HCT116 (cell line): ENCODE data around the gene WHRN. TPM values are rescaled to one million over a fixed set of nuclear protein-coding genes. Genes with fewer than 3 reads are reported as not detected.

Experiments used
- ATAC-seq: fragments of 200-7000 bp; cut with Tn5 transposase; 2 replicates; pipeline ENCODE4 v1.9.1; 2020; ENCODE audit warnings: mild to moderate bottlenecking, moderate library complexity
- BruUV-seq: library from RNA; stranded (reverse); fragments of 400-500 nt; replicated peaks from 2 replicates; lab custom pipeline; 2021; lab: Mats Ljungman, UMichigan
- CTCF ChIA-PET: fragments of 300-600 bp; sonication (Branson Sonifier 250); formaldehyde crosslinking; loops from one replicate; lab custom pipeline; 2021; ENCODE audit warnings: antibody characterized with exemption; lab: Charles Lee
- POLR2A ChIA-PET: fragments of 300-600, 350-600 bp; sonication (Branson Sonifier 250); formaldehyde crosslinking; loops from one replicate; lab custom pipeline; 2021; ENCODE audit warnings: antibody characterized with exemption; lab: Charles Lee
- RAD21 ChIA-PET, 2 experiments: fragments of 300-600 bp; sonication (Branson Sonifier 250); formaldehyde crosslinking; loops; one replicate each; lab custom pipeline; 2023; ENCODE audit warnings: low total read pairs in 2 of 2; ENCODE audit not compliant: uncharacterized antibody in 2 of 2, unreplicated experiment in 2 of 2, low non-redundant PET in 1 of 2; lab: Charles Lee
- DNase-seq: peaks from one replicate; pipeline ENCODE4 v3.0.0-alpha.2; 2010; ENCODE audit warnings: low read depth, low spot score
- H2AFZ ChIP-seq: fragments of 200-600 bp; shearing (Covaris generic), sonication (generic); 2 replicates; pipeline ENCODE4 v1.6.1; 2017; ENCODE audit warnings: low read depth, mixed run types, mixed read lengths, antibody characterized with exemption, low read length; ENCODE audit not compliant: poor library complexity, severe bottlenecking
- H3K27ac ChIP-seq: 2 replicates; pipeline ENCODE4 v1.5.1; 2012; ENCODE audit warnings: low read depth, low read length
- H3K27me3 ChIP-seq: fragments of 200-600 bp; sonication (generic); 2 replicates; pipeline ENCODE4 v1.6.1; 2016; ENCODE audit warnings: mixed run types, low read length, mixed read lengths; ENCODE audit not compliant: insufficient read depth
- H3K36me3 ChIP-seq, 2 experiments: fragments of 200-500 bp in 1 of 2; fragments of 200-600 bp in 1 of 2; sonication (Bioruptor generic) in 1 of 2; sonication (generic) in 1 of 2; 2 replicates each; pipeline versions ENCODE4 v1.5.1 to v1.6.1; 2014 to 2016; ENCODE audit warnings: low read length in 2 of 2, inconsistent platforms in 1 of 2, mixed read lengths in 1 of 2, mixed run types in 1 of 2; ENCODE audit not compliant: insufficient read depth in 2 of 2, control insufficient read depth in 1 of 2
- H3K4me1 ChIP-seq, 2 experiments: fragments of 200-600 bp in 1 of 2; sonication (generic) in 1 of 2; 2 replicates each; pipeline versions ENCODE4 v1.5.1 to v1.6.1; 2012 to 2017; ENCODE audit warnings: low read length in 2 of 2, inconsistent platforms in 1 of 2, mild to moderate bottlenecking in 1 of 2, mixed read lengths in 1 of 2, mixed run types in 1 of 2, moderate library complexity in 1 of 2; ENCODE audit not compliant: insufficient read depth in 2 of 2, control insufficient read depth in 1 of 2
- H3K4me2 ChIP-seq: fragments of 200-600 bp; sonication (generic); 2 replicates; pipeline ENCODE4 v1.6.1; 2017; ENCODE audit warnings: mixed run types, low read length, mixed read lengths
- H3K4me3 ChIP-seq, 2 experiments: fragments of 200-600 bp in 1 of 2; sonication (generic) in 1 of 2; replicated peaks in 1 of 2; 2 replicates each; pipeline ENCODE4 v1.5.1; 2011 to 2016; ENCODE audit warnings: low read length in 2 of 2, control low read depth in 1 of 2, low read depth in 1 of 2, mild to moderate bottlenecking in 1 of 2, mixed read lengths in 1 of 2, mixed run types in 1 of 2
- H3K79me2 ChIP-seq: fragments of 200-600 bp; sonication (generic); 2 replicates; pipeline ENCODE4 v1.6.1; 2017; ENCODE audit warnings: mild to moderate bottlenecking, mixed run types, low read length, moderate library complexity, mixed read lengths; ENCODE audit not compliant: insufficient read depth
- H3K9ac ChIP-seq: fragments of 200-600 bp; sonication (generic); 2 replicates; pipeline ENCODE4 v1.6.1; 2016; ENCODE audit warnings: low read length, mixed read lengths
- H3K9me2 ChIP-seq: fragments of 200-600 bp; sonication (generic), shearing (Covaris generic); 2 replicates; pipeline ENCODE4 v1.6.1; 2017; ENCODE audit warnings: mixed run types, mild to moderate bottlenecking, moderate library complexity; ENCODE audit not compliant: insufficient read depth
- H3K9me3 ChIP-seq, 2 experiments: fragments of 200-500 bp in 1 of 2; fragments of 200-600 bp in 1 of 2; sonication (Bioruptor generic) in 1 of 2; sonication (generic) in 1 of 2; 2 replicates each; pipeline ENCODE4 v1.6.1; 2014 to 2017; ENCODE audit warnings: low read length in 2 of 2, mixed read lengths in 2 of 2, inconsistent platforms in 1 of 2, low read depth in 1 of 2, mild to moderate bottlenecking in 1 of 2, mixed run types in 1 of 2, moderate library complexity in 1 of 2; ENCODE audit not compliant: control insufficient read depth in 1 of 2, insufficient read depth in 1 of 2
- H4K20me1 ChIP-seq: fragments of 200-600 bp; sonication (generic), shearing (Covaris generic); 2 replicates; pipeline ENCODE4 v1.6.1; 2017; ENCODE audit warnings: mixed run types, mild to moderate bottlenecking, moderate library complexity; ENCODE audit not compliant: insufficient read depth
- CEBPB ChIP-seq: IDR thresholded peaks from 2 replicates; pipeline ENCODE4 v1.6.1; 2012; ENCODE audit warnings: low read depth
- ELF1 ChIP-seq: IDR thresholded peaks from 2 replicates; pipeline ENCODE4 v1.6.1; 2012; ENCODE audit warnings: low read depth, borderline replicate concordance
- EZH2 ChIP-seq: fragments of 200-600 bp; sonication (generic); IDR thresholded peaks from 2 replicates; pipeline ENCODE4 v1.6.1; 2017; ENCODE audit warnings: antibody characterized with exemption, mixed run types
- EZH2phosphoT487 ChIP-seq: fragments of 200-600 bp; IDR thresholded peaks from 2 replicates; pipeline ENCODE4 v1.6.1; 2018; ENCODE audit warnings: antibody characterized with exemption, borderline replicate concordance
- POLR2AphosphoS5 ChIP-seq: IDR thresholded peaks from 2 replicates; pipeline ENCODE4 v1.6.1; 2011; ENCODE audit warnings: mild to moderate bottlenecking, low read depth, low read length, moderate library complexity
- RAD21 ChIP-seq: IDR thresholded peaks from 2 replicates; pipeline ENCODE4 v1.6.1; 2012; ENCODE audit warnings: low read depth, mild to moderate bottlenecking
- SIN3A ChIP-seq: IDR thresholded peaks from 2 replicates; pipeline ENCODE4 v1.6.1; 2012; ENCODE audit warnings: low read depth
- SP1 ChIP-seq: IDR thresholded peaks from 2 replicates; pipeline ENCODE4 v1.6.1; 2012; ENCODE audit warnings: low read depth
- SRF ChIP-seq: IDR thresholded peaks from 2 replicates; pipeline ENCODE4 v1.6.1; 2012; ENCODE audit warnings: low read depth
- TCF7L2 ChIP-seq: IDR thresholded peaks from 2 replicates; pipeline ENCODE4 v1.7.0; 2011; ENCODE audit warnings: borderline replicate concordance, inconsistent platforms; ENCODE audit not compliant: insufficient read depth, insufficient read length; ENCODE audit errors: extremely low read depth
- ZNF274 ChIP-seq: fragments of 200-500 bp; sonication (Bioruptor generic); IDR thresholded peaks from 2 replicates; pipeline ENCODE4 v1.6.1; 2014; ENCODE audit warnings: mild to moderate bottlenecking, low read depth, low read length, inconsistent platforms
- intact Hi-C: fragments of 100-400 bp; cut with micrococcal nuclease; formaldehyde crosslinking; loops from 2 replicates; pipeline ENCODE4 v1.10.0; 2022
- total RNA-seq: library from RNA; stranded (reverse); gene quantifications from one replicate; pipeline ENCODE4 v1.2.1, GENCODE V29; 2021; ENCODE audit not compliant: unreplicated experiment
- TF ChIP-seq, protein P1 (sequence below): IDR thresholded peaks from 2 replicates; pipeline ENCODE4 v1.6.1; 2012
- TF ChIP-seq, protein P2 (sequence below), 3 experiments: fragments of 200-600 bp in 1 of 3; sonication (generic) in 1 of 3; IDR thresholded peaks in 2 of 3; conservative IDR thresholded peaks in 1 of 3; 2 replicates each; pipeline ENCODE4 v1.5.1; 2012 to 2017; ENCODE audit warnings: low read depth in 2 of 3, low read length in 2 of 3, antibody characterized with exemption in 1 of 3, borderline replicate concordance in 1 of 3, control low read depth in 1 of 3, mild to moderate bottlenecking in 1 of 3, mixed read lengths in 1 of 3, mixed run types in 1 of 3, moderate library complexity in 1 of 3; ENCODE audit not compliant: insufficient read depth in 1 of 3
- TF ChIP-seq, protein P3 (sequence below): IDR thresholded peaks from 2 replicates; pipeline ENCODE4 v1.6.1; 2012; ENCODE audit warnings: low read depth

The WHRN gene
- total RNA-seq, 1 experiment from 2014 or later, result 12.8 TPM

DNA sequence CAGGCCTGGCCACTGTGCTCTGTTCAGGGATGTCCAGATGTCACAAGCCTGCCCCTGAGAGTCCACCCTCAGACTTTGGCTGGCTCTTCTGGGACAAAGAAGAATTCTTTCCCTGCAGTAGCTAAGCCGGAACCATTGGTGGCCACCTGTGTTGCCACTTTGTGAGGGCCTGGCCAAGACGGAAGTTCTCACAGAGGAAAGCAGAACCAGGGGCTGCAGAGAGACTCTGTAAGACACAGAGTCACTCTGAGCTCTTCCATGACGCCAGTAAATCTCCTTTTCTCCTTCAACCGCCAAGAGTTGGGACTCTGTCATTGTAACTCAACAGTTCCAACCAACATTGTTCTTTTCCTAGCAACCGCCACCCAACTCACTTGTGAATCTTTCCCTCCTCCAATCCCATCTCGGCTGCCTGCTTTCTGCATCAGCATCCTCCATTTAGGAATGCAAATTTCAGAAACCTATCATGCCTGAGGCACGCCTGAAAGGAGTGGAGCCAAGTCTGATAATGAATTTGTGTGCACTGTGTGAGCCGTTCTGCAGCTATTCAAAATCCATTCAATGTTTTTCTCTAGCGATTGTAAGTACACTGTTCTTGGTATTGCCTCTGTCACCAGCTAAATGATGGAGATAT lies 44.5 kb upstream of the WHRN start:
- intact Hi-C loops, result no loop called here
- Histone ChIP-seq H3K4me2 (no peak overlapping the region), H3K9me2 (no peaks in the 10 kb centered on the region; the same call in 1 of the 2 replicates), H3K4me3 (no peak overlapping the region), H3K36me3 (no peaks in the 10 kb centered on the region), H4K20me1 (no peaks in the 10 kb centered on the region), H2AFZ (no peak overlapping the region), H3K27me3 (no peaks in the 10 kb centered on the region), H3K79me2 (no peaks in the 10 kb centered on the region), H3K4me1 (peaks cover 16 to 17% of the 10 kb centered on the region in 2 experiments), H3K27ac (no peak overlapping the region), H3K9me3 (no peaks in the 10 kb centered on the region), H3K9ac (no peak overlapping the region)
- no peak for DNase-seq
- TF ChIP-seq POLR2AphosphoS5 (no peak), CEBPB (no peak), RAD21 (no peak), SRF (no peak)
- RAD21 ChIA-PET, result no interaction called here
- CTCF ChIA-PET, result interaction anchor here (2.2 kb wide), 1 partner anchor 12 kb away, joined by 7 read pairs; no protein-coding TSS in a partner anchor
- ATAC-seq, result no peak
- POLR2A ChIA-PET, result interaction anchor here (1.3 to 1.6 kb wide), 2 partner anchors 12 to 38 kb away, joined by 3 read pairs; partner anchors contain the start of gene ATP6V1G1
- BruUV-seq, result no TSS peak

DNA sequence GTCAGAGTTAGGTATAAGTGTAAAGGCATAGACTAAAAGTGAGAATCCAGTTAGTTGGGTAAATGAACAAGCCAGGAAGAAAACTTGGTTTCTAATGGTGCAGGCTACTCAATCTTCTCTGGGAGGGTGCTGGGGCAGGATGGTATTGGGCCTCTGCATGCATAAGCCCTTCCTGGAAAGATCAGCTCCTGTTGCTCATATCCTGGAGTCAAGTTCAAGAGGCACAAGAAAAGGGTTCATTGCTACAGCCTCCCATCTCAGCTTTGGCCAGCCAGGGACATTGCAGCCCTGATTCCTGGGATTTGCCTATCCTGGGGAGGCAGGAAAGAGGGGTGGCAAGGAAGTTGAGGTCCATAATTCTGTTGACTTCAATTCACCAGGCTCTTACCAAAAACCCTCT lies 41.6 kb upstream of the WHRN start:
- BruUV-seq, result no TSS peak
- Histone ChIP-seq H3K27me3 (no peaks in the 10 kb centered on the region), H3K79me2 (no peaks in the 10 kb centered on the region), H3K27ac (no peak overlapping the region), H2AFZ (no peak overlapping the region), H3K4me3 (no peak overlapping the region), H3K4me2 (no peak overlapping the region), H4K20me1 (no peaks in the 10 kb centered on the region), H3K4me1 (peaks cover 5 to 6% of the 10 kb centered on the region in 2 experiments), H3K9me2 (no peaks in the 10 kb centered on the region), H3K9me3 (no peaks in the 10 kb centered on the region), H3K9ac (no peak overlapping the region), H3K36me3 (no peaks in the 10 kb centered on the region)
- CTCF ChIA-PET, result no interaction called here
- POLR2A ChIA-PET, result no interaction called here
- DNase-seq (no peak), ATAC-seq (no peak)
- intact Hi-C loops, result no loop called here
- RAD21 ChIA-PET, result no interaction called here
- TF ChIP-seq EZH2phosphoT487 (no peak), POLR2AphosphoS5 (no peak), TCF7L2 (no peak), ZNF274 (no peak), ELF1 (no peak), CEBPB (no peak), EZH2 (no peak), SP1 (no peak), SIN3A (no peak)
- TF ChIP-seq, protein P1, sequence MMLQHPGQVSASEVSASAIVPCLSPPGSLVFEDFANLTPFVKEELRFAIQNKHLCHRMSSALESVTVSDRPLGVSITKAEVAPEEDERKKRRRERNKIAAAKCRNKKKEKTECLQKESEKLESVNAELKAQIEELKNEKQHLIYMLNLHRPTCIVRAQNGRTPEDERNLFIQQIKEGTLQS, result no peak
- TF ChIP-seq, protein P2, sequence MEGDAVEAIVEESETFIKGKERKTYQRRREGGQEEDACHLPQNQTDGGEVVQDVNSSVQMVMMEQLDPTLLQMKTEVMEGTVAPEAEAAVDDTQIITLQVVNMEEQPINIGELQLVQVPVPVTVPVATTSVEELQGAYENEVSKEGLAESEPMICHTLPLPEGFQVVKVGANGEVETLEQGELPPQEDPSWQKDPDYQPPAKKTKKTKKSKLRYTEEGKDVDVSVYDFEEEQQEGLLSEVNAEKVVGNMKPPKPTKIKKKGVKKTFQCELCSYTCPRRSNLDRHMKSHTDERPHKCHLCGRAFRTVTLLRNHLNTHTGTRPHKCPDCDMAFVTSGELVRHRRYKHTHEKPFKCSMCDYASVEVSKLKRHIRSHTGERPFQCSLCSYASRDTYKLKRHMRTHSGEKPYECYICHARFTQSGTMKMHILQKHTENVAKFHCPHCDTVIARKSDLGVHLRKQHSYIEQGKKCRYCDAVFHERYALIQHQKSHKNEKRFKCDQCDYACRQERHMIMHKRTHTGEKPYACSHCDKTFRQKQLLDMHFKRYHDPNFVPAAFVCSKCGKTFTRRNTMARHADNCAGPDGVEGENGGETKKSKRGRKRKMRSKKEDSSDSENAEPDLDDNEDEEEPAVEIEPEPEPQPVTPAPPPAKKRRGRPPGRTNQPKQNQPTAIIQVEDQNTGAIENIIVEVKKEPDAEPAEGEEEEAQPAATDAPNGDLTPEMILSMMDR (IDR thresholded peaks at IDR 0.05 in 2 of 3, conservative IDR thresholded peaks at IDR 0.05 in 1 of 3; ENCODE audit: borderline replicate concordance in 1 of 3, insufficient read depth in 1 of 3, low read depth in 2 of 3, low read length in 2 of 3), result no peak
- TF ChIP-seq, protein P3, sequence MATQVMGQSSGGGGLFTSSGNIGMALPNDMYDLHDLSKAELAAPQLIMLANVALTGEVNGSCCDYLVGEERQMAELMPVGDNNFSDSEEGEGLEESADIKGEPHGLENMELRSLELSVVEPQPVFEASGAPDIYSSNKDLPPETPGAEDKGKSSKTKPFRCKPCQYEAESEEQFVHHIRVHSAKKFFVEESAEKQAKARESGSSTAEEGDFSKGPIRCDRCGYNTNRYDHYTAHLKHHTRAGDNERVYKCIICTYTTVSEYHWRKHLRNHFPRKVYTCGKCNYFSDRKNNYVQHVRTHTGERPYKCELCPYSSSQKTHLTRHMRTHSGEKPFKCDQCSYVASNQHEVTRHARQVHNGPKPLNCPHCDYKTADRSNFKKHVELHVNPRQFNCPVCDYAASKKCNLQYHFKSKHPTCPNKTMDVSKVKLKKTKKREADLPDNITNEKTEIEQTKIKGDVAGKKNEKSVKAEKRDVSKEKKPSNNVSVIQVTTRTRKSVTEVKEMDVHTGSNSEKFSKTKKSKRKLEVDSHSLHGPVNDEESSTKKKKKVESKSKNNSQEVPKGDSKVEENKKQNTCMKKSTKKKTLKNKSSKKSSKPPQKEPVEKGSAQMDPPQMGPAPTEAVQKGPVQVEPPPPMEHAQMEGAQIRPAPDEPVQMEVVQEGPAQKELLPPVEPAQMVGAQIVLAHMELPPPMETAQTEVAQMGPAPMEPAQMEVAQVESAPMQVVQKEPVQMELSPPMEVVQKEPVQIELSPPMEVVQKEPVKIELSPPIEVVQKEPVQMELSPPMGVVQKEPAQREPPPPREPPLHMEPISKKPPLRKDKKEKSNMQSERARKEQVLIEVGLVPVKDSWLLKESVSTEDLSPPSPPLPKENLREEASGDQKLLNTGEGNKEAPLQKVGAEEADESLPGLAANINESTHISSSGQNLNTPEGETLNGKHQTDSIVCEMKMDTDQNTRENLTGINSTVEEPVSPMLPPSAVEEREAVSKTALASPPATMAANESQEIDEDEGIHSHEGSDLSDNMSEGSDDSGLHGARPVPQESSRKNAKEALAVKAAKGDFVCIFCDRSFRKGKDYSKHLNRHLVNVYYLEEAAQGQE, result no peak
